Breast epithelium (tissue), 4 donors: ENCODE measurements around the gene TUBGCP2. TPM values are rescaled to one million over a fixed set of nuclear protein-coding genes. Genes with fewer than 3 reads are reported as not detected.

Experiments used
- DNase-seq, 2 donors: peaks; one replicate each; pipeline ENCODE4 v3.0.0-alpha.2; 2019; ENCODE audit warnings: low spot score in 2 of 2
- H3K27ac ChIP-seq, 2 donors: fragments of 200-600 bp; sonication (generic) in 1 of 2; one replicate each; pipeline ENCODE4 v1.5.1; 2016 to 2019; ENCODE audit warnings: mild to moderate bottlenecking in 1 of 2
- H3K27me3 ChIP-seq, 2 donors: fragments of 200-600 bp; sonication (generic) in 1 of 2; one replicate each; pipeline versions ENCODE4 v1.5.1 to v1.6.0; 2017 to 2019; ENCODE audit warnings: control low read depth in 1 of 2, mild to moderate bottlenecking in 1 of 2
- H3K36me3 ChIP-seq: fragments of 200-600 bp; one replicate; pipeline ENCODE4 v1.5.1; 2019
- H3K4me1 ChIP-seq, 2 donors: fragments of 200-600 bp; sonication (generic); one replicate each; pipeline ENCODE4 v1.5.1; 2016 to 2019; ENCODE audit warnings: control low read depth in 1 of 2
- H3K4me3 ChIP-seq, 3 donors: fragments of 200-600 bp; sonication (generic); 1 replicate in 2 of 3; 2 replicates in 1 of 3; pipeline ENCODE4 v1.5.1; 2016 to 2019; ENCODE audit warnings: mild to moderate bottlenecking in 3 of 3, moderate library complexity in 2 of 3
- H3K9me3 ChIP-seq, 2 donors: fragments of 200-600 bp; sonication (generic) in 1 of 2; one replicate each; pipeline ENCODE4 v1.5.1; 2016 to 2019; ENCODE audit warnings: control low read depth in 1 of 2
- POLR2A ChIP-seq: fragments of 450-650 bp; IDR thresholded peaks from one replicate; pipeline ENCODE4 v1.6.1; 2016; ENCODE audit warnings: antibody characterized with exemption, mild to moderate bottlenecking, moderate library complexity
- POLR2AphosphoS5 ChIP-seq, 3 donors: sonication (generic); formaldehyde crosslinking; IDR thresholded peaks; one replicate each; pipeline ENCODE4 v1.6.1; 2017; ENCODE audit warnings: antibody characterized with exemption in 3 of 3
- intact Hi-C: fragments of 100-400 bp; cut with DNase I; formaldehyde crosslinking; loops from one replicate; pipeline ENCODE4 v1.15.1; 2023; ENCODE audit warnings: low total_unique reads
- total RNA-seq, 3 donors: library from RNA; depleted of rRNA; stranded (reverse); fragments of >200 nt; gene quantifications; one replicate each; pipeline ENCODE4 v1.1.0, GENCODE V29; 2016
- TF ChIP-seq, protein P1 (sequence below), 3 donors: fragments of 450-650 bp; IDR thresholded peaks; one replicate each; pipeline ENCODE4 v1.5.1; 2016 to 2017; ENCODE audit warnings: antibody characterized with exemption in 3 of 3, mild to moderate bottlenecking in 3 of 3, moderate library complexity in 3 of 3

TUBGCP2 gene
- total RNA-seq, 3 donors from 2014 or later: 33.6 to 40.0 (median 39.5) TPM

GRCh38 chr10:133332936-133333699 is 24.4 kb upstream of the TUBGCP2 start:
- DNase-seq: no peak

GRCh38 chr10:133329491-133330202 is 21.0 kb upstream of the TUBGCP2 start:
- TF ChIP-seq POLR2AphosphoS5 (IDR thresholded peaks at IDR 0.05): no peak
- TF ChIP-seq, protein P1, sequence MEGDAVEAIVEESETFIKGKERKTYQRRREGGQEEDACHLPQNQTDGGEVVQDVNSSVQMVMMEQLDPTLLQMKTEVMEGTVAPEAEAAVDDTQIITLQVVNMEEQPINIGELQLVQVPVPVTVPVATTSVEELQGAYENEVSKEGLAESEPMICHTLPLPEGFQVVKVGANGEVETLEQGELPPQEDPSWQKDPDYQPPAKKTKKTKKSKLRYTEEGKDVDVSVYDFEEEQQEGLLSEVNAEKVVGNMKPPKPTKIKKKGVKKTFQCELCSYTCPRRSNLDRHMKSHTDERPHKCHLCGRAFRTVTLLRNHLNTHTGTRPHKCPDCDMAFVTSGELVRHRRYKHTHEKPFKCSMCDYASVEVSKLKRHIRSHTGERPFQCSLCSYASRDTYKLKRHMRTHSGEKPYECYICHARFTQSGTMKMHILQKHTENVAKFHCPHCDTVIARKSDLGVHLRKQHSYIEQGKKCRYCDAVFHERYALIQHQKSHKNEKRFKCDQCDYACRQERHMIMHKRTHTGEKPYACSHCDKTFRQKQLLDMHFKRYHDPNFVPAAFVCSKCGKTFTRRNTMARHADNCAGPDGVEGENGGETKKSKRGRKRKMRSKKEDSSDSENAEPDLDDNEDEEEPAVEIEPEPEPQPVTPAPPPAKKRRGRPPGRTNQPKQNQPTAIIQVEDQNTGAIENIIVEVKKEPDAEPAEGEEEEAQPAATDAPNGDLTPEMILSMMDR (IDR thresholded peaks at IDR 0.05): peak; percentile 41 to 82 (median 76)
- H3K27ac ChIP-seq: no peak overlapping the region
- peaks cover 0 to 5% of the 10 kb centered on the region in 2 donors for H3K4me1 ChIP-seq
- H3K27me3 ChIP-seq: peaks cover 6 to 68% of the 10 kb centered on the region in 2 donors
- no peaks in the 10 kb centered on the region for H3K9me3 ChIP-seq
- peak; percentile 65 to 82 for DNase-seq
- no peaks in the 10 kb centered on the region for H3K36me3 ChIP-seq
- intact Hi-C loops: no loop called here
- peak overlapping the region in 2 of 3 donors; percentile 42 to 56 for H3K4me3 ChIP-seq

More at GRCh38 chr10:133332936-133333699, 24.4 kb upstream of the TUBGCP2 start:
- no peaks in the 10 kb centered on the region for H3K9me3 ChIP-seq
- no peaks in the 10 kb centered on the region for H3K36me3 ChIP-seq
- TF ChIP-seq POLR2AphosphoS5 (IDR thresholded peaks at IDR 0.05) (no peak), POLR2A (no peak)
- TF ChIP-seq, protein P1 (IDR thresholded peaks at IDR 0.05): no peak
- H3K27me3 ChIP-seq: peaks cover 19 to 69% of the 10 kb centered on the region in 2 donors
- H3K27ac ChIP-seq: no peak overlapping the region
- H3K4me3 ChIP-seq: no peak overlapping the region
- H3K4me1 ChIP-seq: peaks cover 7 to 8% of the 10 kb centered on the region in 2 donors
- intact Hi-C loops: no loop called here

GRCh38 chr10:133328358-133329343 is 20.0 kb upstream of the TUBGCP2 start:
- intact Hi-C loops: no loop called here
- Histone ChIP-seq H3K4me1 (peaks cover 0 to 5% of the 10 kb centered on the region in 2 donors), H3K9me3 (no peaks in the 10 kb centered on the region), H3K36me3 (no peaks in the 10 kb centered on the region), H3K27me3 (peaks cover 6 to 66% of the 10 kb centered on the region in 2 donors), H3K4me3 (no peak overlapping the region), H3K27ac (no peak overlapping the region)
- no peak for DNase-seq
- TF ChIP-seq POLR2A: no peak
- TF ChIP-seq, protein P1 (IDR thresholded peaks at IDR 0.05): no peak
- TF ChIP-seq POLR2AphosphoS5 (IDR thresholded peaks at IDR 0.05): no peak

DNA sequence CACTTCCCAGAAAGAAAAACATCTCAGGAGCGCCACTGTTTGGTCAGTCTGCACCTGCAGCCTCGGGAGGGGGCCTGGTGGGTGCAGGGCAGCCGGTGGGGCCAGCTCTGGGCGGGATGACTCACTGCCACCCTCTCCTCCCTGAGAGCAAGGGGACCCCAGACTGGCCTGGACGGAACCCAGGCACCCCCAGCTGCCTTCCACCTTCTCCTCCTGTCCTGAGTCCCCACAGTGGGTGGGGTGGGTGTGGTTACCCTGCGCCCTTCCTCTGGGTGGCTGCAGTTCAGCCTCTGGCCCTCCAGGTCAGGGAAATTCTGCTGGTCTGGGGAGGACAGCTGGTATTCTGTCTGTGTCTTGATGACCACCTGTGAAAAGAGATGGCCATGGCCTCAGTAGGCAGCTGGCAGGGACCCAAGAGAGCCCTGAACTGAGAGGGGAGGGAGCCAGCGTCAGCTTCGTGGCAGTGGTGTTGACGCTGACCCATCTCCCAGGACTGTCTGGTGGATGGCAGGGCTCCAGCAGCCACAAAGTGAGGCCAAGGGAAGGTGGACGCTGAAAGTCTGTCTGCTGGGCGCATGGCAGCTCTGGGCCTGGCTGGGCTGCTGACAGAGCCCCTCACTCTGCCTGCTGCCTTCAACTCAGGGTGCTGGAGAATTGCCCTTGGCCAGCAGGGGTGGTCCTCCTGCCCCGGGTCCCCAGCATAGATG is 19.1 kb upstream of the TUBGCP2 start:
- Histone ChIP-seq H3K9me3 (no peaks in the 10 kb centered on the region), H3K4me1 (peaks cover 0 to 5% of the 10 kb centered on the region in 2 donors), H3K27ac (no peak overlapping the region), H3K36me3 (no peaks in the 10 kb centered on the region), H3K27me3 (peaks cover 6 to 64% of the 10 kb centered on the region in 2 donors), H3K4me3 (no peak overlapping the region)
- TF ChIP-seq POLR2AphosphoS5 (IDR thresholded peaks at IDR 0.05) (no peak), POLR2A (no peak)
- TF ChIP-seq, protein P1 (IDR thresholded peaks at IDR 0.05): no peak
- intact Hi-C loops: no loop called here
- DNase-seq: no peak
